Kidney glomerular epithelial cell (primary cell): ENCODE measurements around the gene MACROD2.
A peak's percentile ranks its signal among the peaks of the same experiment; 100 is the strongest.

Experiments
- DNase-seq: peaks from one replicate; lab custom pipeline; 2025; lab: John Stamatoyannopoulos, UW

MACROD2 gene

DNA sequence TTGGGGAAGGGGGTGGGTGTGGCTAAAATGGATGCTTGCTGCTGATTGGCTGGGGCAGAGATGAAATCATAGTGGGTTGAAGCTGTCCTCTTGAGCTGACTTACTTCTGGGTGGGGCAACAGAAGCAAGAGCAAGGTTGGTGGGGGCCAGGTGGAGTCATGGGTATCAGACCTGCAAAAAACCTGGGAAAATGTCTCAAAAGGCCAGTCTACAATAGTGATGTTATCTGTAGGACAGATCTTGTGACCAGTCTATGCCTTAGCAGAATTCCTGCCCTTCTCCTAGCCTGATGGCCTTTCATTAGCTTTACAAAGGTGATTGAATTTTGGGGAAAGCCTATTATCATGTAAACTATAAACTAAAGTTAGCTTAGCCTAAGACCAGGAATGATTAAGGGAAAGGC, 1632.2 kb downstream of the MACROD2 start:
- no peak for DNase-seq

DNA sequence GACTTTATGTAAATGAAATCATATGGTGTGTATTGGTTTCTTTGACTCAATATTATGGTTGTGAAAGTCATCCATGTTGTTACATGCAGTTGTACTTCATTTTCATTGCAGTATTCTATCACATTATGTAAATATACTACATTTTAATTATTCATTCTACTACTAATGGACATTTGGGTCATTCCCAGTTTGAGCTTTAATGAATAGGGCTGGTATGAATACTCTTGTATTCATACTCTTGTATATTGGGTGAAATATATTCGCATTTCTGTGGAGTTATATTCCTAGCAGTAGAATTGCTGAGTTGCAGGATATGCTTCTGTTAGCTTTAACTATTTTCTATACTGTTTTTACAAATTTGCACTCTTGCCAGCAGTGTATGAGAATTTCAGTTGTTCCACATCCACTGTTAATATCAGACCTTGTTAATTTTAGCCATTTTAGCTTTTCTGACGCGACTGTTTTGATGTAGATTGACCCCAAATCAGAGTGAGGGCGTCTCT, 1633.6 kb downstream of the MACROD2 start:
- no peak for DNase-seq

DNA sequence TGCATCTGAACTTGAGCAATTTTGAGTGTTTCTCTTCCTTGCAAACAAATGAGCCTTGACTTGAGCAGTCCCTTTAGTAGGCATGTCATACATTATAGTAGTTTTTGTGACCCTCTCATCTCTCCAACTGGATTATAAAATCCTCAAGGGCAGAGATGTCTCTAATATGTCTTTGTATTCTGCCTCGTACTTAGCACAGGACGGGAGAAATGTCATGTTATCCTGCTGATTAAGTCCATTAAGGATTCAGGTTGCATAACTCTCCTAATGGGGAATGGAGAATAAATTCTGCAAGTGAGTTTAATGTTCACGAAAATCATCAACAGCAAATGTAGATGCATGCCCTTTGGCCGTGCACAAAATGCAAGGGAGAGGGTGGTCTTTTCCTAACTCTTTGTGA, 1635.0 kb downstream of the MACROD2 start:
- DNase-seq: no peak

DNA sequence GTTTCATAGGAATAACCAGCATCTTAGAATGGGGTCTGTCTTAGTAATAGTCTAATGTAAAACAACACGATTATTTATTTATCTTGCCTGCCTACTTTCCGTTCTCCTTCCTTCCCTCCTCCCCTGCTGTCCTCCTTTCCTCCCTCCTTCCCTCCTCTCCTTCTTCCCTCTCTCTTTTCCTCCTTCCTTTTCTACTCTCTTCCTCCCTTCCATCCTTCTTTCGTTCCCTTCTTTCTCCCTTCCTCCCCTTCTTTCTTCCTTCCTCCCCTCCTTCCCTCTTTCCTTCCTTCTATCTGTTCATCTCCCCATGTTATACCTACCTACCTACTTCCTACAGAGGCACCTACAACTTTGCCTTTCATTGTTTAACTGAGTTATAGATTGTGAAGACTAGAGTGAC, 1637.4 kb downstream of the MACROD2 start:
- no peak for DNase-seq

DNA sequence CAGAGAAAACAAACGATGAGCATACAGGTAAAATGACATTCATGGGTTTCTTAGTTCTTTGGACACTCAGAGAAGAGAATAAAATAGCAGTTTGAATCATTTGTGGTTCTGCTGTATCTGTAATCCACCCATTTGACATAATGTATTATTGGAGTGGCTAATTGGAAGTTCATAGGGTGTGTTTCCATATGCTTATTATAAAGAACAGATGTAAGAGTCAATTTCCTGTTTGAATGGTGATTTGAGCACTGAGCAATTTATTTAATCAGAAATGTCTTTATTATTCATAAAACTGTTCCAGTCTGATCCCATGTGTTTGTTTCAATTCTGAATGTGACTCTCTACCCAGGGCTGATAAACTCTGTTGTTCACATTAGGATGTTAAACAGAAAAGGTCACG, 1638.8 kb downstream of the MACROD2 start:
- DNase-seq: no peak

DNA sequence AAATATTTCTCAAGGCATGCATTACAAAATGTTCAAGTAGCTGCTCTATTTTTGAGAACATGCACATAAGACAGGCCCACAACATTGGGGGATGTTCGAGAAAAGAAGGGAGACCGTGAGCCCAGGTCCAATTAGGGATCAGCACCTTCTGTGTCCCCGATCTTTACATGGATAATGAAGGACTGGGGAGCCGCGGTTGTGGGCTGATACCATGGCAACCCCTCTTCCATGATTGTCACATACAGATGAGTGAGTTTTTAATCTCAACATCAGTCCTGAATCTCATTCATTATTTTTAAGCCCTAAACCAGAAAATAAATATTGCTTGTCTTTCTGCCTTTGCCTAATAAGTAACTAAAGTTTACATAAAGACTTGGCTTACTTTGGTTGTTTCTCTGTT, 1642.2 kb downstream of the MACROD2 start:
- no peak for DNase-seq

DNA sequence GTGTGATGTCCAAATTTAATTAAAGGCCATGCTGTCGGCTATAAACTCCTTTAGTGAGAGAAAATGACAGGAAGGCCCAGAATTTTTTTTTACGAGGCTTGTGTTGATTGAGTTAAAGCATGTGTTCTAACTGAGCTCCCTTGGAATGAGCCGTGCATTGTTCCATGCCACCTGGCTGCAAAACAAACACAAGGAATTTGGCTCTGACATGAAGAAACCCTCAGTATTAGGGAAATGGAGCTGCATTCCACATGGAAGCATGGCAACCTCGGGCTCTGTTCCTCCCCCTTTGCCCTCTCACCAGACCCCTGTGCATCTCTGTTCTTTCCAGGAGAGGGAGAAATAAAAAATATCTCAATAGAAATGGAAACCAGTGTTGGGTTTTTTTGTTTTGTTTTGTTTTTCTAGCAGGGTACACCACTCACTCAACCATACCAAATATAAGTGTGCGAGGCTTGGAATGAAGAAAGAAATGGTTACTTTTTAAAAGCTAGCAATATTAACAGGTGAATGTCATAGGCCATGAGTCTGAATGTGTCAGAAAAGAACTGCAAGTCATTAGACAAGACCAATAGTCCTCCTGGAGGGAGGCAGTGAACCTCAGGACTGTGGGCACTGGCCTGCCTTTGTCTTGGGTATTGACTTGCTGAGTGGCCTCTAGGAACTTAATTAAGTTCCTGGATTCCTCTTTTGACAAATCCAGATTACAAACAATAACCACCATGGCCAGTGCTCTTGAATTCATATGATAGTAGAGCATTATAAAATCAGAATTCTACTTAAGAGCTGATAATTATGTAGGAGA, 1642.8 kb downstream of the MACROD2 start:
- DNase-seq: peak; percentile 4

DNA sequence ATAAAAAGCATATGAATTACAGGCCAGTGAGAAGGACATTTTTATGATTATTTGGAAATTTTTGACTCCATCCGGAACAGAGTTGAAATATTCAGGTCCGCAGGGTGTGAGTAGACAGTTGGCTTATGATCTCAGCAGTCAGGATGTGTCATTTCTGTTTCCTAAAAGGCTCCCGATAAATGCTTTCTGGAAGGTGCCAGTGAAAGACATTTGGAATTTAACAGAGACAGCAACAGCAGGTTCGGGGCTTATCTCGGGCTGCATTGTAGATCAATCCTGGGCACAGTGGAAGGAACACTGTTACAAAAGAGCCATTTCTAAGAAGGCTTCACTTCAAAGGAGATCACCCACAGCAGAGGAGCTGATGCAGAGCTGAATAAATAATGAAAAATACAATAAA, 1643.5 kb downstream of the MACROD2 start:
- DNase-seq: no peak

DNA sequence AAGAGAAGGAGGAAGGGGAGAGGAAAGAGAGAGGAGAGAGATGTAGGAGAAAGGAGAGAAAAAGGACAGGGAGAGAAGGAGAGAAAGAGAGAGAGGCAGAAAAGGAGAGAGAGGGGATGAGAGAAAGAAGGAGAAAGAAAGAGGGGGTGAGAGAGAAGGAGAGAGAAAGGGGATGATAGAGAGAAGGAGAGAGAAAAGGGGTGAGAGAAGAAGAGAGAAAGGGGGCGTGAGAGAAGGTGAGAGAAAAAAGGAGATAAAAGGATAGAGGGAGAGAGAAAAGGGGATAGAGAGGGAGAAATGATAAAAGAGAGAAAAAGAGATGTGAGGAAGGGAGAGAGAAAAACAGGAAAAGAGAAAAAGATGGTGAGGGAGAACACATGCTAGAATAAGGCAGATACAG, 1644.5 kb downstream of the MACROD2 start:
- no peak for DNase-seq

DNA sequence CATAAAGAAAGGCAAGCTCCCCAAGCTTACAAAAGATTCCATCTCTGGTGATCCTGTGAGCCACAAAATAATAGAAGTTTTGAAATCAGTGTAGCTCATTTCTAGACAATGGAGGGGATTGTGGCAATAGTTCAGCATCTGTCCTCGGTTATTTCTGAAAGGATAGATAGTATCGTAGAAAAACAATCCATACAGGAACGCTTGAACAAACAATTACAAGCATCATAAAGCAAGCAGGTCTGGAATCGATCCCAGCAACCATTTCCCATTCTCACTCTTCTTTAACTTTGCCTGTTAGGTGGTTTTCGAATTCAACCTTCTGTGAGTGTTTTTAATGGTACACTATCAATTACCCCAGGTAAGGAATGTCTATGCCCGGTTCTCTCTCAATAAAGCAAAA, 1646.8 kb downstream of the MACROD2 start:
- no peak for DNase-seq

DNA sequence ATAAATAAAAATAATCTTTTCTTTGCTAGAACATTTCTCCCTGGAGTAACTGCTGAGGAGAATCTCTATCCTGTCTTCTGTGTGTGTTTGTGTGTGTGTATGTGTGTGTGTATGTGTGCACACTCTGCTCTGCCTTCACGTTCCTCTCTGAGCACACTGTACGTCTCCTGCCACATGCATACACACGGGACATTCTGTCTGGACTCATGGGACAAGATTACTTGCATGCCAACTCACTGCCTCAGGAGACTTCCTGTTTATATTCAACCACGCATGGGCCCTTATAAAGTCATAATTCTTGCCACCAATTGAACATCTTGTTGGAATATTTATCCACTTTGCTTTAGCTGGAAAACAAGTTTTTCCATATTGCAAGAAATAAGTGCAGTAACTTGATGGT, 1647.4 kb downstream of the MACROD2 start:
- DNase-seq: no peak

DNA sequence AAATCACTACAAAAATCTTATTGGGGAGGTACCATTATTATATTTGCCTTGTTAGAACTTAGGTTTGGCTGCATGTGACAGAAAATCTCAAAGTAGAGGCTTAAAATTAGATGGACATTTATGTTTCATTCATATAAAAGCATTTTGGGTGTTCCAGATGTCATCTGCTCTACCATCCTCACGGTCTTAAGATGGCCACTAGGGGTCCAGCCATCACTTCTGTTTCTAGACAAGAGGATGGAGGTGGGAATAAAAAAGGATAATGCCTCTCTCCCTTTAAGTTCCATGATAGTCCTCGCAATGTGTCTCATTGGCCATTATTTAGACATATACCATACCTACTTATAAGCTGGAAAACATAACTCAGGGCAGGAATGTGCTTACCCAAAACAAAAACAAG, 1648.4 kb downstream of the MACROD2 start:
- DNase-seq: no peak

DNA sequence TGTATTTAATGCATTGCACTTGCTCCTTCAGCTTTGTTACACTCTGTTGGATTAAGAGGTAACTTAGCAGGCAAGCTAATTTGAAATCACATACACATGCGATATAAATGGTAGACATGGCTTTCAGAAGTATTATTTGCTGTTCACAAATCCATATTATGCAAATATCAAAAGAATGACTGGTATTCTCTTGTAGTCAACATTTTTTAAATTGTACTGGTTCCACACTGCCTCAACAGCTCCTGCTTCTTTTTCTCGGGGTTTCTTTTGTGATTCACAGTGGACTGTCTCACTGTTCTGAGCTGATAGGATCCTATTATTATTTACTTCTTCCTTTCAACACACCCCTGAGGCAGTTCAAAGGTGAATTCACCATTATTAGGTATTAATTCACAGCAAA, 1650.5 kb downstream of the MACROD2 start:
- no peak for DNase-seq

DNA sequence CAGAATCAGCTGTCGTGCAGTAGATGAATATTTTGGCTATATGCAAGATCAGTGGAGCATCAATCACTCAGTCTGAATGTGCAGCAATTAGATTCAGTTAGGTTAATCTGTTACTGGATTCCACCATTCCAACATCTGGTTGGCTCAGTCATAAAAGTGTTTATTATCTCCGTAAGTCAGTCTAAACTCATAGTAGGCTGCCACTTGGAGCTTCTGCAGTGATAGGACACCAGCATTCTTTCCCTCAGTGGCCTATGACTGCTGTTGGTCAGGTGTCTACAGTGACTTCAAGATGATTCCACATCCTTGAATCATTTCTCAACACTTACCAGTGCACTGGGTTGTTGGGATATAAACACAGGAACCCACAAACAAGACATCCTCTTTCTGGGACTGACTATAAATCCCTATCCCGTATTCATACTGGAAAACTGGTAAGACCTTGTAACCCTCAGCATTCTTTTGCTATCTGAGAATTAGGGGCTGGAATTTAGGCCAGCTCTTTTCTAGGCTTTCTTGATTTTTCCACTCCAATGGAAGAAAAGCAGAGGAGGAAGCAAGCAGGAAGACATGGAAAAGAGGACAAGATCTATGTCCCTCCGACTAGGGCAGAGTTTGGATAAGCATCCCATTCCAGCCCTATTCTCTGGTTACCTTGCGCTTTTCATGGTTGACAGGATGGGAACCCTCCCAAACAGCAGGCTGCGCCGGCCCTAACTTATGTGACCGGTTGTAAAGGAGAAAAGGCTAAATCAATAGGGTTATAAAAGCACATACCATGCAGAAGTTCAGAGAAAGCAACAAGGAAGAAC, 1658.3 kb downstream of the MACROD2 start:
- DNase-seq: no peak

DNA sequence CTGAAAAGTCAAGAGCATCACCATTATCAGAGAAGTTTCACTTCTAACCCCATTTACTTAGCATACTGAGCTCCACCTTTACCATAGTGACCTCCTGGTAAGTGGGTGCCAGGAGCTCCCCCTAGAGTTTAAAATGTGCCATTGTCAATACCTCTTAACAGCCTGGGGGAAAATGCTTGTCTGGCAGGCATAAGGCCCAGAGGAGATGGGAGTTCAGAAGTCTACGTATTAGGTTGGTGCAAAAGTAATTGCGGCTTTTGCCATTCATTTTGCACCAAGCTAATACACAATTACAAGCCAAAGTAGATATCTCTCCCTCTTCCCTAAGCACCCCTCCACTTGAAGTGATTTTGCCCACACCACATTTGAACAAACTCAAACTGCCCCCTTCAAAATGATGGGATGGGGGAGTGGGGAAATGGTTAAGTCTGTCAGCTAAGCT, 1658.9 kb downstream of the MACROD2 start:
- DNase-seq: peak; percentile 52

DNA sequence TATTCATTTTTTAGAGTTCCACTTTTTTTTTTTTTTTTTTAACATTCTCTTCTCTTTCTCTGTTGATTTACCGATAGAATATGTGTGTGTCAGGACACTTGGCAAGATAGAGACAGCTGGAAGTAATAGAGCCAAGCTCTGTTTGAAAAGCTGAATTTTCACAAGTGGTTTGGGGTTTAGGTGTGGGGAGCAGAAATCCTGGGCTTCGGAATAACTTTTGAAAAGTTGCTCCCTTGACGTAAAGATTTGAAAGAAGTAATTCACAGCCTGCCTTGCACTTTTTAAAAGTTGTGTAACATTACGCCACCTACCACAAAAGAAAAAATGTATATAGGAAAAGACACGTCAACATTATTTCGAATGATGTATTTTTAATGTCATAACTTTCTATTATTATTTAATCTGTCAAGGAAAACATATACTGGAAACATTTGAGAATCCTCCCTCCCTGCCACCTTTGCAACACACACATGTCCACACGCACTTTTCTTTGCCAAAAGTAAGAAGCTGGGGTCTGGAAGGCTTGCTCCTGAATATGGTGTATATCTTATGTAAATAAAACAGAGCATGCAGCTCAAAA, 1660.1 kb downstream of the MACROD2 start:
- DNase-seq: no peak

DNA sequence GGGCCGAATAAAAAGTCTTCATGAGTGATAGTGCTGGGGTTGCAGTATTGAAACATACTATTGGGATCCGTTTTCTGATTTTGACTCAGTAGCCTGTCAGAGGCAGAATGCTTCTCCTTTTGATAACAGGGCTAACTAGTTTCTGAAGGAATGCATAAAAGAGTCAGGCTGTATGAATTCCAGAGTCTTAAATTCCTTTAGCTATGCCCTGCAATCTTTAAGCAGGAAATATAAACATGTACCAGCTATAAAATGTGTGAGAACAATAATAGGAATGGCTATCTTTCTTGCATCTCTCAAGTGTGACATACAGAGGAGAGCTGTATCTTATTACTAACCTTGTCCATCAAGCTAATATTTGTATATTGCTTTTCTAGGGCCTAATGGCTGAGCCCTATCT, 1660.8 kb downstream of the MACROD2 start:
- DNase-seq: peak; percentile 19

DNA sequence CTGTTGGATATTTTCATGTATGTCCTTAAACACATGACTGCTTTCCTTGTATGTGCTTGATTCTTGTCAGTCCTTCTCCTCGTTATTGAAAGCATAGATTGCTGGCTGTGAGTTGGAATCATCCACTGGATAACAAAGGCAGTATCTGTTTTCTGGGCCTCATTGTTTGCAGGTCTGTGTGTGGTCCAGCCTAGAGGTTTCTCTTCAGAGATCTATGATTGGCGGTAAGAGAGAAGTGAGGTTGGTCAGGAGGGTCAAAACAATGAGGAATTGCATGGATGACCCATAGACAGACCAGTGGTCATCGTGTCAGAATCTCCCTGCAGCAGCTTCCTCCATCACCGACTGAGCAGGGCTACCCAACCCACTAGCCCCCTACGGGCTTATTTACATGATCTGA, 1663.0 kb downstream of the MACROD2 start:
- DNase-seq: no peak

DNA sequence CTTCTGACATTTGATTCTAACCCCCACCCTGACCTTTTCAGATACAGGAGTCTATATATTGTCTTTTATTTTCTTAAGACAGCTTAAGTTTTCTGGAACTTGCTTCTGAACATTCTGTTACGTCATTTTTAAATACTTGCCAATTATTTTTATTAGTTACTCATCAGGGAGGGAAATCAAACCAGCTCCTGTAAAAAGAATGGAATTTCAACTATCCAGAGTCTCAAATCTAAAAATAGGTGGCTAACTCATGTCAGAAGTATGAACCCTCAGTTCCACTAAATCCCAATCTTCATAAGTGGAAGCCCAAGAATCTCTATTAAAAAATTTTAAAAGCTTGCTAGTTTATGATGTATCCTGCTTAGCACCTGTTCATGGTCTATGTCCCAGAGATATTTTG, 1677.9 kb downstream of the MACROD2 start:
- peak; percentile 85 for DNase-seq

DNA sequence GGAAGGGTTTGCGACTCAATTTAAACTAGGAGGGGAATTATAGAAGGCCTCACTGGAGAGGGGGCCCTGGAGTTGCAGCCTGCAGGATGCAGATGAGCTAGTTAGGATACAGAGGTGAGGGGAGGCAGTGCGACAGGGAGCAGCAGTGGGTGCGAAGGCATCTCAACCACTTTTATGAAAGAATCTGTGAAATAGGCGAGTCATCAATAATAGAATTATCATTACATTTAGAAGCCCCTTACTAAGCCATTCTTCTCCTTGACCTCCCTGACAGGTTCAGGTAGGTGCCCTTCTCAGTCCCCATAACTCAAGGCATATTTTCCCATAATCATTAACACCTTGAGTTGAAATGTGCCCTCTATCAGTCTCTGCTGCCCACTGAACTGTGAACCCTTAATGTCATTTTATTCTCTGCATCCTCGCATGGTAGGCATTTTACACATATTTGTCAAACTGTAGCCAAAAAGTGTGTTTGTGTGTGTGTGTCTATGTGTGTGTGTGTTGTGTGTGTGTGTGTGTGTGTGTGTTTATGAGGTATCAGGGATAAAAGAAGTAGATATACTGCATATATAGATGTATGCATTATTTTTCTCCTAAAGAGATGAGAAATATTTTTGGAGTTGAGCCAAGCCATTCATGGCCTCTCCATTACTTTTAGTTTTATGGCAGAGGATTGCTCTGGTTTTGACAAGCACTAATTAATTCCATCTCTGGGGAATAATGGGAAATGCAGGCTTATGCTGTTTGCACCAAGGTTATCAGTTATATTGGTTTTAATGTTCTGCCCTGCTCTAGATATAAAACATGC, 1679.1 kb downstream of the MACROD2 start:
- no peak for DNase-seq

DNA sequence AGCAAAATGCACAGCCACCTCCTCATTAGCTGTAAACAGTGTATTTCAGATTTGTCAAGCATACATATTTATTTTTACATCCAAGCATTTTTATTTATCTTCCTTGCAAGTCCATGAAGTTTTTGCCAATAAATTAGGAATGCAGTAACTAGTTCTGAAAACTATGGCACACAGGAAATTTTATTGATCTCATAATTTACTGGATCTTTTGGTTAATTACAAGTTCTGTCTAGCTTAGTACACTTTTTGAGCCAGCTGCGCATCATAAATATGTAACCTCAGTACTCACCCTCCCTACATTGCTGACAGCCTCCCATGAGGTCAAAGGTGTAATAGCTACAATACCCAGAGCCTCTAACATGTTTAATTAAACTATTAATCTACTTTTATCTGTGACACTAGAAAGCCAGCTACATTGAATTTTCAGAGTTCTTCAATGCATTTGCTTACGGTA, 1679.8 kb downstream of the MACROD2 start:
- DNase-seq: no peak
